ENCODE results near the gene OPN5.
"Not testable (repeated sequence)": the region's sequence is repeated elsewhere in the genome, so short reads cannot be mapped to it uniquely, and the experiment has no call there.

Gene OPN5

DNA sequence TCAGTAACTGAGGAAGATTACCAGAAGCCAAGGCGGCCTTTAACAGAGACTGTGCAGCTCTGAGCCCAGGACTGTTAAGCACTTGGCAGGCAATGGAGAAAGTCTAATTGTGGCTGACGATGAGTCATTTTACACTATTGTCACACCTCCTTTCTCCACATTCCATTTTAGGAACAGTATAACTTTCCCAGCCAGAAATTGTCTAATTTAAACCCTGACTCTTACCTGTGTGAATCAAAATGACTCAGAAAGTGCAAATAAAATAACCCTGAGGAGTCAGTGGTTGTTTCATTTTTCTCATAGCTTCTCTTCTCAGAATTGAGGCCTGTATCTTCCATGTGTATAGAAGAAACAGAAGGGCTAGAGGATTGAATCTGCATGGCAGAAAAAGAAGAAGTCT lies 40.0 kb upstream of the OPN5 start:
- no peak for DNase-seq (ENCODE audit: extremely low read depth, low read depth)
- TF ChIP-seq, protein P1, sequence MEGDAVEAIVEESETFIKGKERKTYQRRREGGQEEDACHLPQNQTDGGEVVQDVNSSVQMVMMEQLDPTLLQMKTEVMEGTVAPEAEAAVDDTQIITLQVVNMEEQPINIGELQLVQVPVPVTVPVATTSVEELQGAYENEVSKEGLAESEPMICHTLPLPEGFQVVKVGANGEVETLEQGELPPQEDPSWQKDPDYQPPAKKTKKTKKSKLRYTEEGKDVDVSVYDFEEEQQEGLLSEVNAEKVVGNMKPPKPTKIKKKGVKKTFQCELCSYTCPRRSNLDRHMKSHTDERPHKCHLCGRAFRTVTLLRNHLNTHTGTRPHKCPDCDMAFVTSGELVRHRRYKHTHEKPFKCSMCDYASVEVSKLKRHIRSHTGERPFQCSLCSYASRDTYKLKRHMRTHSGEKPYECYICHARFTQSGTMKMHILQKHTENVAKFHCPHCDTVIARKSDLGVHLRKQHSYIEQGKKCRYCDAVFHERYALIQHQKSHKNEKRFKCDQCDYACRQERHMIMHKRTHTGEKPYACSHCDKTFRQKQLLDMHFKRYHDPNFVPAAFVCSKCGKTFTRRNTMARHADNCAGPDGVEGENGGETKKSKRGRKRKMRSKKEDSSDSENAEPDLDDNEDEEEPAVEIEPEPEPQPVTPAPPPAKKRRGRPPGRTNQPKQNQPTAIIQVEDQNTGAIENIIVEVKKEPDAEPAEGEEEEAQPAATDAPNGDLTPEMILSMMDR (IDR thresholded peaks at IDR 0.05; ENCODE audit: low read depth, low read length) = no peak

GRCh38 chr6:47743744-47744143 lies 38.1 kb upstream of the OPN5 start:
- TF ChIP-seq, protein P1 (IDR thresholded peaks at IDR 0.05; ENCODE audit: low read depth, low read length) = no peak
- DNase-seq (ENCODE audit: extremely low read depth, low read depth) = no peak

GRCh38 chr6:47745269-47745668 lies 36.6 kb upstream of the OPN5 start:
- DNase-seq (ENCODE audit: extremely low read depth, low read depth) = not testable (repeated sequence)

DNA sequence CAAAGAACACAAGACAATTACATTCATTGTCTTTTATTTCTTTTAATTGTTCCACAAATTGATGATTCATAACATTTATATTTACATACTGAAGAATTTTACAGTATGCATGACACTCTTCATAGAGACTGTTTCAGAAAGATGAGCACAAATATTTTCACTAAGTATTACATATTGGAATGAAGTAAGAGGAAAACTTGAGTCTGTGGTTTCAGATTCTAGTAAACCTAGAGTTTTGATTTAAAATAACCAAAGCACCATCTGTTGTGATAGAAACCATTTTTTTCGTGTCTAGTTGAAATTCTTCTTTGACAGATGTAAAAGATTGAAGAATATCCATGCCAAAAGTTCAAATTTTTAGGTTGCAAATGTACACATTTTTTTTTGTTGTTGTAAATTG lies 32.1 kb upstream of the OPN5 start:
- TF ChIP-seq, protein P1 (IDR thresholded peaks at IDR 0.05; ENCODE audit: low read depth, low read length) = no peak
- DNase-seq (ENCODE audit: extremely low read depth, low read depth) = no peak

DNA sequence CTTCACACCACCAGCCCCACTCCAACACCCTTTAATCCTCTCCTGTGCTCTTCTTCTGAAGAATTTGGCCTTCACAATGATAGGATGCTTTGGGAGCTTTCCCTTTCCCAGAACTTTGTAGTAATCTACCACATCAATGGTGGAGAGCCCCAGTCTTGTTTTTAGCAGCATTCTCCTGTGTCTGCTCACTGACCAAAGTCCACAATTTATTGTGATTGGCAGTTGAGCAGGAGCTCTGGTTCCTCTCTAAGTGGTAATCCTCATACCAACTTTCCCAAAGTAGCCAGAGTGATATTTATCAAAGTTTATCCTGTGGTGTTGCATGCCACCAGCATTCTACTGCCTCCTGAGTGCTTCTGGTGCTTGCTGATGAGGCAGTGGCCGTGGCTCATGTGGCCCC lies 29.0 kb upstream of the OPN5 start:
- TF ChIP-seq, protein P1 (IDR thresholded peaks at IDR 0.05; ENCODE audit: low read depth, low read length) = no peak
- DNase-seq (ENCODE audit: extremely low read depth, low read depth) = no peak

GRCh38 chr6:47759364-47759763 lies 22.5 kb upstream of the OPN5 start:
- TF ChIP-seq, protein P1 (IDR thresholded peaks at IDR 0.05; ENCODE audit: low read depth, low read length) = no peak
- no peak for DNase-seq (ENCODE audit: extremely low read depth, low read depth)

DNA sequence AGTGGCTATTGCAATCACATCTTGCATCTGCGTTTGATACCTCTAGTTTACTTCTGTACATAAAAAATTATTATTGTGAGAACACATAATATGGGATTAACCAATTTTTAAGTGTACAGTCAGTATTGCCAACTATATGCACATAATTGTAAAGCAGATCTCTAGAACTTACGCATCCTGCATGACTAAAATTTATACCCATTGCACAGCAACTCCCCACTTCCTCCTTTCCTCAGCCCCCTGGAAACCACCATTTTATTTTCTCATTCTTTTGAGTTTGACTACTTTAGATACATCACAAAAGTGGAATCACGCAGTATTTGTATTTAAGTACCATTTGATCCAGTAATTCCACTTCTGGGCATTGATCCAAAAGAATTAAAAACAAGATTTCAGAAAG lies 19.3 kb upstream of the OPN5 start:
- TF ChIP-seq, protein P1 (IDR thresholded peaks at IDR 0.05; ENCODE audit: low read depth, low read length) = no peak
- no peak for DNase-seq (ENCODE audit: extremely low read depth, low read depth)

DNA sequence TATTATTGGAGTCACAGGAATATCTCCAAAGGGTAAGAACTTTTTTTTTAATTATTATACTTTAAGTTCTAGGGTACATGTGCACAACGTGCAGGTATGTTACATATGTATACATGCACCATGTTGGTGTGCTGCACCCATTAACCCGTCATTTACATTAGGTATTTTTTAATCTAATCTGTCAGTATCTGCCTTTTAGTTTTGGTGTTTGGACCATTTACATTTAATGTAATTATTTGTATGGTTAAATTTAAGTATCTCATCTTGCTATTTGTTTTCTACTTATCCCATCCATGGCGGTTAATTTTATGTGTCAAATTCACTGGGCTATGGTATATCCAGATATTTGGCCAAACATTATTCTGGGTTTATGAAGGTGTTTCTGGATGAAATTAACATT lies 15.4 kb upstream of the OPN5 start:
- DNase-seq (ENCODE audit: extremely low read depth, low read depth) = no peak
- TF ChIP-seq, protein P1 (IDR thresholded peaks at IDR 0.05; ENCODE audit: low read depth, low read length) = no peak
